ENCODE results near the gene ADAMTS2.

ADAMTS2 gene

DNA sequence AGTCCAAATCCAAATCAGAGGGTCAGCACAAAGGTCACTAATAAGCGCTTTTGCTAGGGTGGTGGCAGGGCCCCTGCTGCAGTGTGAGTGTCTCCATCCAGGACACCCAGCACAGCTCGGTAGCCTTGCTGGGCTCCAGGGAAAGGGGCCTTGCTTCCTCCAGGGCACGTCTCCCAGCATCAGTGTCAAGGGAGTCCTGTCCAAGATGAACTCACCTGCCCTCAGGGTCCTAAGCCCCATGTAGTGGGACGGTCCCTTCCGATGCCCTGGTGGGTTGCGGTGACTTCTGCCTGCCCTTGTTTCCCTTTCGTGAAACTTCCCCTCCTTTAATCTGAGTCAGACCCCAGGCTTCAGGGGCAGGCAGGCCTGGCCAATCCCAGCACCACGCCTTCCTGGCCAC is 183.4 kb downstream of the ADAMTS2 start:
- TF ChIP-seq ZNF274 (IDR thresholded peaks at IDR 0.05; ENCODE audit: low read depth, low read length) = no peak
- H3K4me3 ChIP-seq (ENCODE audit: low read length) = no peak overlapping the region

DNA sequence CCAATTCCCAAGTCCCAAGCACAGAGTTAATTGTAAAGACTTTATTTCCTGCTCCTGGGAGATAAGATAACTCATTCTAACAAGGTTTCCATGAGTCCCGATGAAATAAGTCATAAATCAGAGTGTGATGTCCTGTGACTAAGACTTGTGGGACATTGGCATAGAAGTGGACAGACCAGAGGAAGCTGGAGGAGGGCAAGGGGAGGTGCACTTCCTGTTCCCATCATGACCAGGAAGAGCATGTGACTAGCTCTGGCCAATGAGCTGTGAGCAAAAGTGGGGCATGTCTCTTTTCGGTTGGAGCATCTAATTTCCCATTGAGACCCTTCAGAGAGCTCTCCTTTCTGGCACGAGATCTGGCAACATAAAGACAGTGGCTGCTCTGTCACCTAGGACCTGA is 184.7 kb downstream of the ADAMTS2 start:
- TF ChIP-seq ZNF274 (IDR thresholded peaks at IDR 0.05; ENCODE audit: low read depth, low read length) = no peak
- H3K4me3 ChIP-seq (ENCODE audit: low read length) = no peak overlapping the region

DNA sequence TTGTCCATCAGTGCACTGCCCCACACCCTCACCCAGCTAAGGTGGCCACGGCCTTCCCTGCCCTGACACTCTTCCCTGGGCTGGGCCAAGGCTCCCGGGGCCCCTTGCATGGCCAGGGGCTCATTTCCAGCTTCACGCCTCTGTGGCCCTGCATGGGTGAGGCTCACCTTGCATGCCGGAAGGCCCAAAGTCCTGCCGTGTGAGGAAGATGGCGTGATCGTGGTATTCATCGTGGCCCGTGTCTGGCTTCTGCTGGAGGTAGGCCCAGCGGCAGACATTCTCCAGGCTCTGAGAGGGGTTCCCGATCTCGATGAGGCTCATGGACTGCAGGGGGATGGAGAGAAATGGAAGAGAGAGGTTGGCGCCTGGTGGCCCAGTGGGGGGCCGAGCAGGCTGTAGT is 186.7 kb downstream of the ADAMTS2 start:
- no peak overlapping the region for H3K4me3 ChIP-seq (ENCODE audit: low read length)
- TF ChIP-seq ZNF274 (IDR thresholded peaks at IDR 0.05; ENCODE audit: low read depth, low read length) = no peak

DNA sequence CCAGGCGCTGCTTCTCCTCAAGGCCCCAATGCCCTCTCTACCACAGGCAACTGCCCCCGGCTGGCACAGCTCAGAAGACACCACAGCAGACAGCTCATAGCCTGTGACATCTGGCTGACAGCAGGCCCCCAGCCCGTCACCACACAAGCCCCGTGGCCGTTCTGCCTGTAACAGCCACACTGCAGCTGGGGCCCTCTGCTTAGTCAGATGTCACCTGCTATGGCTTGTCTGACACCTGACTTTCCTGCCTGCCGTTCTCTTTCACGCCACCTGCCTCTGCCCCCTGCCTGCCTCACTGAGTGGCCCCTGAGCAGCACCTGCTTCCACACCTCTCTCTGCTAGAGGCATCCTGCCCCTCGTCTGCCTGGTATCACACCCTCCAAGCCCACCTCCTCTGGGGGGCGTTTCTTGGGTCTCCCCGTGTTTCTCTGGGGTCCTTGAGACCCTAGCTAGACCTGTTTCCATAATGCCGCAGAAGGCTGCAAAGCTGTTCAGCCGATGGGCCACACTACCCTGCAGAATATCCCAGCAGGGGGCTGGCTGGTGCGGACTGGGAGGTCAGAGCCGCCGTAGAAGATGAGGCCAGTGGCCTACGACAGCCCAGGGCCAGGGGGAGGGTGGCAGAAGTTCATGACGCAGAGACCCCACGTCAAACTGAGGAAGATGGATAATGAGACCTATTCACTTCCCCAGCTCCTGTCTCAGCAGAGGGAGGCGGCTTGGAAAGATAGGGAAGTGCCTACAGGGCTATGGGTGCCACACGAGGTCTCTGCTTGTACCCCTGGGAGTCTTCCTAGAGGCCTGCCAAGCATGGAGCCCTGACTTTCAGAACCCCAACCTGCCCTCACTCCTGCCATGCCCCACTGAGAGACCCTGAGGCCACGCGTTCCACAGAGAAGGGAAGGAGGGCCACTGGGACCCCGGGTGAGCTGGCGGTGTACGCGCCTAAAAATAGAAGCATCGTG is 190.0 kb downstream of the ADAMTS2 start:
- no peak overlapping the region for H3K4me3 ChIP-seq (ENCODE audit: low read length)
- no peak for TF ChIP-seq ZNF274 (IDR thresholded peaks at IDR 0.05; ENCODE audit: low read depth, low read length)

DNA sequence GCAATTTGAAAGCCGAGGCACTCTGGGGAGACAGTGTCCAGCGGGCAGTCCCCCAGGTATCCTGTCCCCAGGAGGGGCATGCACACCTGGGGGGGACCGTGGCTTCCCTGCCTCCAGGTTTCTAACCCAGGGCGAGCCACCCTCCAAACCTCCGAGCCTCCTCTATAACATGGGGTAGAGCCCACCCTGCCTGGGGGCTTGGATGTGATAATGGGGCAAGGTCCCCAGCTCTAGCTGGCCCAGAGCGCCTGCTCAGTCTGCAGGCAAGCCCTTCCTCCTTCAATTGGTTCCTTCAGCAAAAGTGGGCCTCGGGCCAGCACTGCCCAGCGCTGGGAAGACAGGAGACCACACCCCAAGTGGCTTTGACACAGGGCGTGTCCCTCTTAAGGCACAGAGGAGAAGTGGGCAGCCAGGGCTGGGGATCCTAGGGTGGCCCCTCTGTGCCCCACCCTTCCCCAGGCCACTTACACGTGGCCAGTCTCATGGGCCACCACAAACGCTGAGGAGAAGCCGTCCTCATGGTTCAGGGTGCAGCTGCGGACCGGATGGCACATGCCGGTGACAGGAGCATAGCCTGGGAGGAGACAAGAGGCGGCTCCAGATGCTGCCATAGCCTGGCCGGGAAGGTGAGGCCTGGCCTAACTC is 190.8 kb downstream of the ADAMTS2 start:
- no peak for TF ChIP-seq ZNF274 (IDR thresholded peaks at IDR 0.05; ENCODE audit: low read depth, low read length)
- no peak overlapping the region for H3K4me3 ChIP-seq (ENCODE audit: low read length)

DNA sequence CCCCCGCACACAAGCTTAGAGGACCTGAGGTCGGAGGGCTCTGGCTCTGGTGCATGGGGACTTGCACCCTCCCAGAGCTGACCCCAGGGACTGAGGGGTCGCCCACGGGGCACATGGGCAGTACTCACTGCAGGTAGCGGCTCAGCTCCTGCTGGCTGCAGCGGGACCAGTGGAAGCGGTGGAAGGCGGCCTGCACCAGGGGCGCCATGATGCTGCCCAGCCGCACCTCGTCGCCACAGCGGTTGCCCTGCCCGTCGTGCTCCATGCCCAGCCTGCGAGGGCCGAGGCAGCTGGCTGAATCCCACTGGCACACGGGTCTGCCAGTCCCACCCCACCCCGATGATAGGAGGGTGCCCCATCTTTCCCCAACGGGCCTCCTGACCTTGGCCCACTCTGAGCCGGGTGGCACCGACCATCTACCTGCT is 191.3 kb downstream of the ADAMTS2 start:
- TF ChIP-seq ZNF274 (IDR thresholded peaks at IDR 0.05; ENCODE audit: low read depth, low read length) = no peak
- no peak overlapping the region for H3K4me3 ChIP-seq (ENCODE audit: low read length)

DNA sequence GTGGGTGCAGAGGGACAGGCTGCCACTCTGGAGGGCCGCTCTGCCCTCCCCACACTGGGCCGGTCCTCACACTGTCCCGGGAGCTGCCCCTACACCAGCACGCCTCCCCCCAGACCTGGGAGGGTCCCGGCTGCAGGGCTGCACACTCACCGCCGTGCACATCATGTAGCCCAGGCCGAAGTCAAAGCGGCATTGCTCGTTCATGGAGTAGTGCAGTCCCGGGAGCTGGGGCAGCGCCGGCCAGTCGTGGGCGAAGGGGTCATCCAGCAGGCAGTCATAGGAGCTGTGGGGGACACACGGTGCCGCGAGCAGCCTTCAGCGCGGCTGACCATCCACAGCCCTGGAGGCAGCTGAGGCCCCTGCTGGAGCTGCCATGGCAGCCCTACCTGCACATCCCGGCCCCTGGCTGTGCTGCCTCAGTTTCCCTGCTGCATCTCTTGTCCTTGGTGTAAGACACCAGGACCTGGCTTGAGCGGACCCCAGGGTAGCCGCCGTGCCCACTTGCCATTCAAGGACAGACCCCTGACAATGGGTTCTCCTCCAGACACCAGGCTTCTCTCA is 191.8 kb downstream of the ADAMTS2 start:
- no peak for TF ChIP-seq ZNF274 (IDR thresholded peaks at IDR 0.05; ENCODE audit: low read depth, low read length)

DNA sequence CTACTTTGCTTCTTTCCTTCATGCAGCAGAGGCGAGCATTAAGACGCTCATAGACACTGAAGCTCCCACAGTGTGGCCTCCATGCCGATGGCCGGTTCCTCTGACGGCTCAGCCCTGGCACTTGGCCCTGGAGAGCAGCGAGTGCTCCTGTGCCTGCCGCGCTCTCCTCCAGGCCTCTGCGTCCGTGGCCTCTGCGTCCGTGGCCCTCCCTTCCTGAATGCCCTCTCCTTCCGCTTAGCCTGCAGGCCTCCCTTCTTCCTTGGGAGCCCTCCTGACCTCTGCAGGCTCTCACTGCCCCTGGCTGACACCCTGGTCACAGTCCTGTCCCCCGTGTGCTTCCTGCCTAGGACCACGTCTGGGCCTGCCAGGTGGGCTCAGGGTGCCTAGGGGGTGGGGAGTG is 192.3 kb downstream of the ADAMTS2 start:
- TF ChIP-seq ZNF274 (IDR thresholded peaks at IDR 0.05; ENCODE audit: low read depth, low read length) = no peak
- no peak overlapping the region for H3K4me3 ChIP-seq (ENCODE audit: low read length)

More for the DNA sequence above, 191.8 kb downstream of the ADAMTS2 start:
- no peak overlapping the region for H3K4me3 ChIP-seq (ENCODE audit: low read length)

DNA sequence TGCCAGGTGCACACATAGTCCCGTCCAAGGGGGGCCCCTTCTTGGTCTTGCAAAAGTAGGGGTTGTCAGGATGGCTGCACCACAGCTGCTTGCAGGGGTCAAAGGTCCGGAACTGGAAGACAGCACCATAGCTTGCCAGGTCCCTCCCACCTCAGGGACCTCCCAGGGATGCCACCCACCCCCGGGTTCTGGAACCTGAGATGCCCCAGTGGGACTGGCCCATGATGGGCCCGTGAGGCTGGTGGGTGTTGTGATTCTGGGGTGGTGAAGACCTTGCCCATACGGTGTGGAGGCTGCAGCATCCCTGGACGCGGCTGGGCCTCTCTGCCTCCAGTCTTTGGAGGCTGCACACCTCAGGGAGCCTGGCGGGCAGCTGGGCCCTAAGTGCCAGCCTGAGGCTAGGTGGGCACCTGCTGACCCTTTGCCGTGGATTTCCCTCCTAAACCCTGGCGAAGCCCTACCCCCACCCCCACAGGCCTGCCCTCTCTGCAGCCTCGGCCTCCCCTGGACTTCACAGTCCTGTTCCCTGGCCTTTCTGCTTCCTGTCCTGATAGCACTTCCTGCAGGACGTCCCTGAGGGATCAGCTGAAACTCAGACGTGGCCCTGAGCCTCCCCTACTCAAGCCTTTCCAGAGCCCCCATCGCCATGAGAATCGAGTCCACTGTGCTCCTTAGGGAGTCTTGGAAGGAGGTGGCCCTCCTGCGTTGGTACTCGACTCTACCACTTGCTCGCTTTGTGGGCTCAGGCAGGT is 192.9 kb downstream of the ADAMTS2 start:
- no peak for TF ChIP-seq ZNF274 (IDR thresholded peaks at IDR 0.05; ENCODE audit: low read depth, low read length)

DNA sequence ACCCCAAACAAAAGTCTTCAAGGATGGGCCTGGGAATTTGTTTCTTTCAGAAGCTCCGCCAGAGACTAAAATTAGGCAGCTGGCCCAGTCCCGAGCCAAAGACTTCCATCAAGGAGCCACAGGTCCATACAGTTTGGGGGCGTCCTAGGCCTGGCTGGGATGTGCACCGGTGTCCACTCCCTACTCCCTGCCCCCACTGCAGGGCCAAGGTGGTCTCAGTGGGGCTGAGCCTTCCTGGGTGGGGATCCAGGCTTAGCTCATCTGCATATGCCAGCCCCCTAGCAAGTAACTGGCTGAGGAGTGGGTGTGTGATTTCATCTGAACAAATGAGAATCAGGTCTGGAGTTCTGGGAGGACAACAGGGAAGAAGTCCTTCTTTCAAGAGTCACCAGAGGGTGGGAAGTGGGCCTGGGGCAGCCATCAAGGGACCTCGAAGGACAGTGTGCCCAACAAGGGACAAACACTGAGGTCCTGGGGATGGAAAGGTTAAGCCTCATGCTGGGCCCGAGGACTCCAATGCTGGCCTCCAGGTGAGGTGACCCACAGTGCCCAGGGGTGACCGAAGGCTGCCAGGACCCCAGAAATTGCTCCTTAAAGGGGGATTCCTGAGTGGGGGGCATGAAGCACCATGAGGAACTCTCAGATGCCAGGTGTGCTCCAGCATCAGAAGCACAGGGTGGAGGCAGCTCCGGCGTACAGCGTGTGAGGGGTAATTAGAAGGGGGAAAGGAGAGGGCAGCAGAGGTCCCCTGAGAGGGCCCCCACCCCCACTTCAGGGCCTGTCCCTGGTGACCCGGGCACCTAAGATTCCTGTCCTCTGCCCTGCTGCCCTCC is 193.8 kb downstream of the ADAMTS2 start:
- no peak for TF ChIP-seq ZNF274 (IDR thresholded peaks at IDR 0.05; ENCODE audit: low read depth, low read length)
- no peak overlapping the region for H3K4me3 ChIP-seq (ENCODE audit: low read length)

More for the DNA sequence above, 192.9 kb downstream of the ADAMTS2 start:
- H3K4me3 ChIP-seq (ENCODE audit: low read length) = no peak overlapping the region

DNA sequence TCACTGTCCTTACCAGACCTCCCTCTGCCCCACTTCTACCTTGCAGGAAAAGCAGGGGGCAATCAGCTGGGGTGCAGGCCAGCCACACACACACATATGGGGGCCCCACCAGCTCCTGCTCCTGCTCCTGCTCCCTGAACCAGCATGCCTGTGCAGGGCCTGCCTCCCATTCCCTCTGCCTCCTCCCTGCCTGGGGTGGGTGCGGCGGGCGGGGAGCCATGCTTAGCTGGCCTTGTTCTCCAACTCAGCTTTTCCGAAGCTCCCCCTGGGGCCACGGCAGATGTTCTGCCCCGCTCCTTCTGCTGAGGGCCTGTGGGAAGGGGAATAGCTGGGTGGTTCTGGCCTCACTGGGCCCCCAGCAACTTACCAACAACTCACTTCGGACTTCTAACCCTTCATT is 195.2 kb downstream of the ADAMTS2 start:
- H3K4me3 ChIP-seq (ENCODE audit: low read length) = no peak overlapping the region
- TF ChIP-seq ZNF274 (IDR thresholded peaks at IDR 0.05; ENCODE audit: low read depth, low read length) = no peak

DNA sequence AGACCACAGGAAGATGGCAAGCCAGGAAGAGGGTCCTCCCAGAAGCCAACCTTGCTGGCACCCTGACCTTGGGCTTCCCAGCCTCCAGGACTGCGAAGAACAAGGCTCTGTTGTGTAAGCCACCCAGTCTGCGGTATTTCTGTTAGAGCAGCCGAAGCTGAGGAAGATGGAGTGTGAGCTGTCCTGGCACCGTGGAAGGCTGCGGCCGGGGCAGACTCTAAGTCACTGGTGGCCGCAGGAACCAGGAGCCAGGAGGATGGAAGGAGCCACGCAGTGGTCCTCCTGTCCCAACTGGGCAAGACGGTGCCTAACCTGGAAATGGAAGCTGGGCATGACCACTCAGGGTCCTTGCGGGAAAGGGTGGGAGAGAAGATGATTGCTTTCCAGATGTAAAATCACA is 196.0 kb downstream of the ADAMTS2 start:
- TF ChIP-seq ZNF274 (IDR thresholded peaks at IDR 0.05; ENCODE audit: low read depth, low read length) = no peak
- no peak overlapping the region for H3K4me3 ChIP-seq (ENCODE audit: low read length)

DNA sequence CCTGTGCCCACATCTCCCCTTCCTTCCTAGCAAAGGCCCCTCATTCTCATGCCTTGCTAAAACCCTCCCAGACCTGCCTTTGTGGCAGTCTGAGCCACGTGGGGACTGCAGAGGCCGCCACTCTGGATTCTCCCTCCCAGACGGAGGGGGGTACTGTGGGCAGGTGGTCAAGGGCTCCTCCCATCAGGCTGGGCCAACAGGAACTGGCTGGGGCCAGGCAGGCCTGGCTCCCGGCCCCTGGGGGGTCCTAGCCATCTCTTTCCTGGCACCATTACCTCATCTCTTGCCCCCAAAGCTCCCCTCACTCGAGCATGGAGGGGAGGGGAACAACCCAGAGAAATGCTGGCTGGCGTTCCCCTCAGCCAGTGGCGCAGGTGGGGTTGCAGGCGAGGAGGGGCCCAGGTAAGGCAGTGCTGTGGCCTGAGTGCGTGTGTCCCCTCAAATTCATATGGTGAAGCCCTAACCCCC is 196.5 kb downstream of the ADAMTS2 start:
- no peak for TF ChIP-seq ZNF274 (IDR thresholded peaks at IDR 0.05; ENCODE audit: low read depth, low read length)
- H3K4me3 ChIP-seq (ENCODE audit: low read length) = no peak overlapping the region

All from GM08714 (cell line).